ENCODE data around the gene NDUFS6.

The NDUFS6 gene

GRCh38 chr5:1781107-1781506 is 20.1 kb upstream of the NDUFS6 start:
- DNase-seq (ENCODE audit: insufficient read length, low spot score) (no peak), FAIRE-seq (no peak)
- TF ChIP-seq SPI1 (IDR thresholded peaks at IDR 0.05; ENCODE audit: low read depth, low read length) = no peak
- TF ChIP-seq POLR2A (IDR thresholded peaks at IDR 0.05; ENCODE audit: low read depth, low read length) = no peak
- TF ChIP-seq POU2F2 (IDR thresholded peaks at IDR 0.05; ENCODE audit: low read depth, low read length) = no peak

GRCh38 chr5:1781726-1782384 is 19.4 kb upstream of the NDUFS6 start:
- FAIRE-seq (no peak), DNase-seq (ENCODE audit: insufficient read length, low spot score) (no peak)
- TF ChIP-seq PAX5 (IDR thresholded peaks at IDR 0.05; ENCODE audit: insufficient read depth, low read length, severe bottlenecking) (no peak), POLR2AphosphoS5 (IDR thresholded peaks at IDR 0.05; ENCODE audit: low read depth, low read length) (no peak), SPI1 (IDR thresholded peaks at IDR 0.05; ENCODE audit: low read depth, low read length) (no peak), TAF1 (IDR thresholded peaks at IDR 0.05; ENCODE audit: low read depth, low read length) (no peak), POLR2A (IDR thresholded peaks at IDR 0.05; ENCODE audit: low read depth, low read length) (no peak), POU2F2 (IDR thresholded peaks at IDR 0.05; ENCODE audit: low read depth, low read length) (no peak)

- no peak for DNase-seq (ENCODE audit: insufficient read length, low spot score)
- TF ChIP-seq POU2F2 (IDR thresholded peaks at IDR 0.05; ENCODE audit: low read depth, low read length) (no peak), SPI1 (IDR thresholded peaks at IDR 0.05; ENCODE audit: low read depth, low read length) (no peak), PAX5 (IDR thresholded peaks at IDR 0.05; ENCODE audit: insufficient read depth, low read length, severe bottlenecking) (no peak), POLR2A (IDR thresholded peaks at IDR 0.05; ENCODE audit: low read depth, low read length) (no peak), TAF1 (IDR thresholded peaks at IDR 0.05; ENCODE audit: low read depth, low read length) (no peak), POLR2AphosphoS5 (IDR thresholded peaks at IDR 0.05; ENCODE audit: low read depth, low read length) (no peak)
- peak; percentile 85 for FAIRE-seq
Observed at GRCh38 chr5:1782385-1783215, 18.6 kb upstream of the NDUFS6 start.

GRCh38 chr5:1783216-1783554 is 18.0 kb upstream of the NDUFS6 start:
- TF ChIP-seq TAF1 (IDR thresholded peaks at IDR 0.05; ENCODE audit: low read depth, low read length) = no peak
- no peak for TF ChIP-seq PAX5 (IDR thresholded peaks at IDR 0.05; ENCODE audit: insufficient read depth, low read length, severe bottlenecking)
- no peak for TF ChIP-seq SPI1 (IDR thresholded peaks at IDR 0.05; ENCODE audit: low read depth, low read length)
- no peak for TF ChIP-seq POLR2A (IDR thresholded peaks at IDR 0.05; ENCODE audit: low read depth, low read length)
- TF ChIP-seq POLR2AphosphoS5 (IDR thresholded peaks at IDR 0.05; ENCODE audit: low read depth, low read length) = no peak
- TF ChIP-seq POU2F2 (IDR thresholded peaks at IDR 0.05; ENCODE audit: low read depth, low read length) = no peak
- peak; percentile 13 for FAIRE-seq
- peak; percentile 47 for DNase-seq (ENCODE audit: insufficient read length, low spot score)

GRCh38 chr5:1784197-1785050 is 16.8 kb upstream of the NDUFS6 start:
- TF ChIP-seq POU2F2 (IDR thresholded peaks at IDR 0.05; ENCODE audit: low read depth, low read length) = no peak
- TF ChIP-seq PAX5 (IDR thresholded peaks at IDR 0.05; ENCODE audit: insufficient read depth, low read length, severe bottlenecking) = no peak
- TF ChIP-seq TAF1 (IDR thresholded peaks at IDR 0.05; ENCODE audit: low read depth, low read length) = no peak
- TF ChIP-seq POLR2AphosphoS5 (IDR thresholded peaks at IDR 0.05; ENCODE audit: low read depth, low read length) = no peak
- TF ChIP-seq SPI1 (IDR thresholded peaks at IDR 0.05; ENCODE audit: low read depth, low read length) = no peak
- no peak for TF ChIP-seq POLR2A (IDR thresholded peaks at IDR 0.05; ENCODE audit: low read depth, low read length)
- FAIRE-seq = no peak
- no peak for DNase-seq (ENCODE audit: insufficient read length, low spot score)

GRCh38 chr5:1785062-1785461 is 16.1 kb upstream of the NDUFS6 start:
- no peak for DNase-seq (ENCODE audit: insufficient read length, low spot score)
- TF ChIP-seq TAF1 (IDR thresholded peaks at IDR 0.05; ENCODE audit: low read depth, low read length) (no peak), SPI1 (IDR thresholded peaks at IDR 0.05; ENCODE audit: low read depth, low read length) (no peak), POLR2A (IDR thresholded peaks at IDR 0.05; ENCODE audit: low read depth, low read length) (no peak), PAX5 (IDR thresholded peaks at IDR 0.05; ENCODE audit: insufficient read depth, low read length, severe bottlenecking) (no peak), POU2F2 (IDR thresholded peaks at IDR 0.05; ENCODE audit: low read depth, low read length) (no peak), POLR2AphosphoS5 (IDR thresholded peaks at IDR 0.05; ENCODE audit: low read depth, low read length) (no peak)
- no peak for FAIRE-seq

- TF ChIP-seq POU2F2 (IDR thresholded peaks at IDR 0.05; ENCODE audit: low read depth, low read length) = no peak
- no peak for TF ChIP-seq SPI1 (IDR thresholded peaks at IDR 0.05; ENCODE audit: low read depth, low read length)
- TF ChIP-seq PAX5 (IDR thresholded peaks at IDR 0.05; ENCODE audit: insufficient read depth, low read length, severe bottlenecking) = no peak
- no peak for TF ChIP-seq POLR2A (IDR thresholded peaks at IDR 0.05; ENCODE audit: low read depth, low read length)
- TF ChIP-seq POLR2AphosphoS5 (IDR thresholded peaks at IDR 0.05; ENCODE audit: low read depth, low read length) = no peak
- no peak for TF ChIP-seq TAF1 (IDR thresholded peaks at IDR 0.05; ENCODE audit: low read depth, low read length)
- FAIRE-seq = no peak
- no peak for DNase-seq (ENCODE audit: insufficient read length, low spot score)
Observed at GRCh38 chr5:1785984-1786383, 15.2 kb upstream of the NDUFS6 start.

- DNase-seq (ENCODE audit: insufficient read length, low spot score) = no peak
- TF ChIP-seq TAF1 (IDR thresholded peaks at IDR 0.05; ENCODE audit: low read depth, low read length) = no peak
- no peak for TF ChIP-seq PAX5 (IDR thresholded peaks at IDR 0.05; ENCODE audit: insufficient read depth, low read length, severe bottlenecking)
- no peak for TF ChIP-seq POU2F2 (IDR thresholded peaks at IDR 0.05; ENCODE audit: low read depth, low read length)
- TF ChIP-seq POLR2A (IDR thresholded peaks at IDR 0.05; ENCODE audit: low read depth, low read length) = no peak
- TF ChIP-seq SPI1 (IDR thresholded peaks at IDR 0.05; ENCODE audit: low read depth, low read length) = no peak
- FAIRE-seq = no peak
Observed at GRCh38 chr5:1786621-1787471, 14.4 kb upstream of the NDUFS6 start.

Data from GM12891 (cell line).